Liver (tissue), 9 donors: ENCODE measurements around the gene KATNAL2. TPM values are rescaled to one million over a fixed set of nuclear protein-coding genes. Genes with fewer than 3 reads are reported as not detected.

ENCODE experiments used
- DNase-seq: peaks from one replicate; pipeline ENCODE4 v3.0.0-alpha.2; 2017; ENCODE audit warnings: low spot score
- H3K27ac ChIP-seq, 2 donors: one replicate each; pipeline ENCODE4 v1.7.0; 2013; ENCODE audit warnings: inconsistent platforms in 2 of 2, low read length in 2 of 2, control low read depth in 1 of 2, low read depth in 1 of 2, mild to moderate bottlenecking in 1 of 2
- H3K27me3 ChIP-seq, 4 donors: one replicate each; pipeline versions ENCODE4 v1.6.1 to v1.7.0; 2013; ENCODE audit warnings: low read length in 3 of 4, inconsistent platforms in 1 of 4, mild to moderate bottlenecking in 1 of 4, moderate library complexity in 1 of 4; ENCODE audit not compliant: control insufficient read depth in 4 of 4, insufficient read depth in 4 of 4
- H3K36me3 ChIP-seq, 4 donors: one replicate each; pipeline versions ENCODE4 v1.6.1 to v1.7.0; 2013; ENCODE audit warnings: low read length in 3 of 4, mild to moderate bottlenecking in 3 of 4, low read depth in 1 of 4, moderate library complexity in 1 of 4; ENCODE audit not compliant: control insufficient read depth in 4 of 4, insufficient read depth in 3 of 4
- H3K4me1 ChIP-seq, 4 donors: one replicate each; pipeline versions ENCODE4 v1.6.1 to v1.7.0; 2013; ENCODE audit warnings: low read length in 3 of 4, mild to moderate bottlenecking in 3 of 4, moderate library complexity in 1 of 4; ENCODE audit not compliant: control insufficient read depth in 4 of 4, insufficient read depth in 4 of 4
- H3K4me3 ChIP-seq, 3 donors: one replicate each; pipeline versions ENCODE4 v1.6.1 to v1.7.0; 2013; ENCODE audit warnings: low read length in 3 of 3, control low read depth in 1 of 3, low read depth in 1 of 3, mild to moderate bottlenecking in 1 of 3
- H3K9ac ChIP-seq, 2 donors: one replicate each; pipeline ENCODE4 v1.7.0; 2013; ENCODE audit warnings: low read length in 2 of 2, mild to moderate bottlenecking in 2 of 2, moderate library complexity in 2 of 2, control low read depth in 1 of 2, low read depth in 1 of 2
- H3K9me3 ChIP-seq, 4 donors: one replicate each; pipeline versions ENCODE4 v1.6.1 to v1.7.0; 2013; ENCODE audit warnings: low read length in 3 of 4; ENCODE audit not compliant: control insufficient read depth in 4 of 4
- ATF3 ChIP-seq: IDR thresholded peaks from 2 replicates; pipeline ENCODE4 v1.6.1; 2016; ENCODE audit warnings: antibody characterized with exemption
- CTCF ChIP-seq: fragments of 150-350 bp; IDR thresholded peaks from 2 replicates; pipeline ENCODE4 v1.5.1; 2017; ENCODE audit warnings: improper control_type of control experiment, low read depth, low read length; ENCODE audit not compliant: missing input control
- EGR1 ChIP-seq, 2 donors: IDR thresholded peaks; 2 replicates each; pipeline ENCODE4 v1.6.1; 2016 to 2018; ENCODE audit warnings: antibody characterized with exemption in 2 of 2, low read depth in 2 of 2
- FOXA1 ChIP-seq: IDR thresholded peaks from 2 replicates; pipeline ENCODE4 v1.6.1; 2016; ENCODE audit warnings: antibody characterized with exemption
- FOXA2 ChIP-seq: IDR thresholded peaks from 2 replicates; pipeline ENCODE4 v1.6.1; 2016; ENCODE audit warnings: antibody characterized with exemption
- GABPA ChIP-seq, 2 donors: IDR thresholded peaks in 1 of 2; conservative IDR thresholded peaks in 1 of 2; 2 replicates each; pipeline ENCODE4 v1.6.1; 2016; ENCODE audit warnings: antibody characterized with exemption in 2 of 2, mild to moderate bottlenecking in 1 of 2, moderate library complexity in 1 of 2
- HNF4A ChIP-seq, 2 donors: conservative IDR thresholded peaks; 2 replicates each; pipeline ENCODE4 v1.6.1; 2016; ENCODE audit warnings: antibody characterized with exemption in 2 of 2, mild to moderate bottlenecking in 2 of 2
- HNF4G ChIP-seq: IDR thresholded peaks from 2 replicates; pipeline ENCODE4 v1.6.1; 2016; ENCODE audit warnings: antibody characterized with exemption
- JUND ChIP-seq, 2 donors: IDR thresholded peaks; 2 replicates each; pipeline ENCODE4 v1.6.1; 2016; ENCODE audit warnings: antibody characterized with exemption in 2 of 2
- MAX ChIP-seq: IDR thresholded peaks from 2 replicates; pipeline ENCODE4 v1.6.1; 2016; ENCODE audit warnings: antibody characterized with exemption
- NR2F2 ChIP-seq: IDR thresholded peaks from 2 replicates; pipeline ENCODE4 v1.6.1; 2016; ENCODE audit warnings: antibody characterized with exemption
- RAD21 ChIP-seq, 2 donors: IDR thresholded peaks; 2 replicates each; pipeline ENCODE4 v1.6.1; 2016; ENCODE audit warnings: antibody characterized with exemption in 2 of 2, mild to moderate bottlenecking in 2 of 2
- RXRA ChIP-seq, 2 donors: IDR thresholded peaks; 2 replicates each; pipeline ENCODE4 v1.6.1; 2017 to 2018; ENCODE audit warnings: antibody characterized with exemption in 2 of 2, mild to moderate bottlenecking in 1 of 2
- SP1 ChIP-seq: IDR thresholded peaks from 2 replicates; pipeline ENCODE4 v1.6.1; 2018; ENCODE audit warnings: antibody characterized with exemption, mild to moderate bottlenecking
- TAF1 ChIP-seq: conservative IDR thresholded peaks from 2 replicates; pipeline ENCODE4 v1.6.1; 2016; ENCODE audit warnings: antibody characterized with exemption, mild to moderate bottlenecking
- YY1 ChIP-seq: IDR thresholded peaks from 2 replicates; pipeline ENCODE4 v1.6.1; 2016; ENCODE audit warnings: antibody characterized with exemption, mild to moderate bottlenecking
- WGBS: extraction: QIAGEN DNeasy Blood & Tissue Kit; methylation state at CpG from one replicate; pipeline ENCODE4 v1.1.7; 2013; 5-methylcytosine and 5-hydroxymethylcytosine counted together
- polyA plus RNA-seq, 2 donors: library from polyadenylated mRNA; stranded (reverse) in 1 of 2; unstranded in 1 of 2; fragments of 200-250 nt in 1 of 2; fragments of >200 nt in 1 of 2; fragmentation: Nextera tagmentation in 1 of 2; extraction: Ambion mirVana in 1 of 2; gene quantifications; one replicate each; pipeline versions ENCODE4 v1.2.1 to v1.2.3, GENCODE V29; 2013 to 2015
- total RNA-seq, 2 donors: library from RNA; depleted of rRNA; stranded (reverse); fragments of >200 nt; gene quantifications; one replicate each; pipeline ENCODE4 v1.2.3, GENCODE V29; 2014
- TF ChIP-seq, protein P1 (sequence below): IDR thresholded peaks from 2 replicates; pipeline ENCODE4 v1.6.1; 2016; ENCODE audit warnings: antibody characterized with exemption
- TF ChIP-seq, protein P2 (sequence below): IDR thresholded peaks from 2 replicates; pipeline ENCODE4 v1.6.1; 2016; ENCODE audit warnings: antibody characterized with exemption, mild to moderate bottlenecking
- donor health status: healthy.
- donor health status: healthy.
- donor health status: healthy.
- donor health status: healthy.
- donor health status: healthy.

KATNAL2 gene
- total and polyA plus RNA-seq, 4 donors: 0.42 to 4.8 (median 1.5) TPM

GRCh38 chr18:47120428-47120827, 203.0 kb downstream of the KATNAL2 start:
- no peak overlapping the region for H3K27ac ChIP-seq
- no peak for TF ChIP-seq GABPA (IDR thresholded peaks at IDR 0.05 in 1 of 2, conservative IDR thresholded peaks at IDR 0.05 in 1 of 2)
- TF ChIP-seq TAF1: no peak
- TF ChIP-seq SP1: no peak
- TF ChIP-seq, protein P1, sequence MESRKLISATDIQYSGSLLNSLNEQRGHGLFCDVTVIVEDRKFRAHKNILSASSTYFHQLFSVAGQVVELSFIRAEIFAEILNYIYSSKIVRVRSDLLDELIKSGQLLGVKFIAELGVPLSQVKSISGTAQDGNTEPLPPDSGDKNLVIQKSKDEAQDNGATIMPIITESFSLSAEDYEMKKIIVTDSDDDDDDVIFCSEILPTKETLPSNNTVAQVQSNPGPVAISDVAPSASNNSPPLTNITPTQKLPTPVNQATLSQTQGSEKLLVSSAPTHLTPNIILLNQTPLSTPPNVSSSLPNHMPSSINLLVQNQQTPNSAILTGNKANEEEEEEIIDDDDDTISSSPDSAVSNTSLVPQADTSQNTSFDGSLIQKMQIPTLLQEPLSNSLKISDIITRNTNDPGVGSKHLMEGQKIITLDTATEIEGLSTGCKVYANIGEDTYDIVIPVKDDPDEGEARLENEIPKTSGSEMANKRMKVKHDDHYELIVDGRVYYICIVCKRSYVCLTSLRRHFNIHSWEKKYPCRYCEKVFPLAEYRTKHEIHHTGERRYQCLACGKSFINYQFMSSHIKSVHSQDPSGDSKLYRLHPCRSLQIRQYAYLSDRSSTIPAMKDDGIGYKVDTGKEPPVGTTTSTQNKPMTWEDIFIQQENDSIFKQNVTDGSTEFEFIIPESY: no peak
- TF ChIP-seq RXRA (IDR thresholded peaks at IDR 0.05): no peak
- no peak for TF ChIP-seq FOXA2
- TF ChIP-seq ATF3: no peak
- TF ChIP-seq YY1: no peak
- H3K9ac ChIP-seq: no peak overlapping the region
- H3K36me3 ChIP-seq: peaks cover 0 to 5% (median 2%) of the 10 kb centered on the region in 4 donors
- no peaks in the 10 kb centered on the region for H3K4me1 ChIP-seq
- H3K4me3 ChIP-seq: no peak overlapping the region
- H3K9me3 ChIP-seq: no peaks in the 10 kb centered on the region
- DNase-seq: no peak
- 88% methylated on average over 4 of the region's 4 CpGs for WGBS
- no peaks in the 10 kb centered on the region for H3K27me3 ChIP-seq

GRCh38 chr18:47121146-47121545, 203.7 kb downstream of the KATNAL2 start:
- TF ChIP-seq RXRA (IDR thresholded peaks at IDR 0.05): no peak
- no peak for TF ChIP-seq RAD21 (IDR thresholded peaks at IDR 0.05)
- no peak for TF ChIP-seq HNF4G
- no peak for TF ChIP-seq JUND (IDR thresholded peaks at IDR 0.05)
- no peak for TF ChIP-seq CTCF
- no peak for TF ChIP-seq NR2F2
- TF ChIP-seq FOXA1: no peak
- Histone ChIP-seq H3K27me3 (no peaks in the 10 kb centered on the region), H3K4me3 (no peak overlapping the region), H3K36me3 (peaks cover 0 to 5% (median 2%) of the 10 kb centered on the region in 4 donors), H3K4me1 (no peaks in the 10 kb centered on the region), H3K9ac (no peak overlapping the region), H3K27ac (no peak overlapping the region), H3K9me3 (no peaks in the 10 kb centered on the region)
- 95% methylated on average over 3 of the region's 3 CpGs for WGBS
- no peak for DNase-seq

GRCh38 chr18:47141289-47141688, 223.9 kb downstream of the KATNAL2 start:
- peaks cover 0 to 3% (median 0%) of the 10 kb centered on the region in 4 donors for H3K4me1 ChIP-seq
- H3K9ac ChIP-seq: no peak overlapping the region
- no peak overlapping the region for H3K27ac ChIP-seq
- H3K27me3 ChIP-seq: no peaks in the 10 kb centered on the region
- H3K9me3 ChIP-seq: no peaks in the 10 kb centered on the region
- DNase-seq: no peak
- no peak overlapping the region for H3K4me3 ChIP-seq
- no peaks in the 10 kb centered on the region for H3K36me3 ChIP-seq
- TF ChIP-seq, protein P2, sequence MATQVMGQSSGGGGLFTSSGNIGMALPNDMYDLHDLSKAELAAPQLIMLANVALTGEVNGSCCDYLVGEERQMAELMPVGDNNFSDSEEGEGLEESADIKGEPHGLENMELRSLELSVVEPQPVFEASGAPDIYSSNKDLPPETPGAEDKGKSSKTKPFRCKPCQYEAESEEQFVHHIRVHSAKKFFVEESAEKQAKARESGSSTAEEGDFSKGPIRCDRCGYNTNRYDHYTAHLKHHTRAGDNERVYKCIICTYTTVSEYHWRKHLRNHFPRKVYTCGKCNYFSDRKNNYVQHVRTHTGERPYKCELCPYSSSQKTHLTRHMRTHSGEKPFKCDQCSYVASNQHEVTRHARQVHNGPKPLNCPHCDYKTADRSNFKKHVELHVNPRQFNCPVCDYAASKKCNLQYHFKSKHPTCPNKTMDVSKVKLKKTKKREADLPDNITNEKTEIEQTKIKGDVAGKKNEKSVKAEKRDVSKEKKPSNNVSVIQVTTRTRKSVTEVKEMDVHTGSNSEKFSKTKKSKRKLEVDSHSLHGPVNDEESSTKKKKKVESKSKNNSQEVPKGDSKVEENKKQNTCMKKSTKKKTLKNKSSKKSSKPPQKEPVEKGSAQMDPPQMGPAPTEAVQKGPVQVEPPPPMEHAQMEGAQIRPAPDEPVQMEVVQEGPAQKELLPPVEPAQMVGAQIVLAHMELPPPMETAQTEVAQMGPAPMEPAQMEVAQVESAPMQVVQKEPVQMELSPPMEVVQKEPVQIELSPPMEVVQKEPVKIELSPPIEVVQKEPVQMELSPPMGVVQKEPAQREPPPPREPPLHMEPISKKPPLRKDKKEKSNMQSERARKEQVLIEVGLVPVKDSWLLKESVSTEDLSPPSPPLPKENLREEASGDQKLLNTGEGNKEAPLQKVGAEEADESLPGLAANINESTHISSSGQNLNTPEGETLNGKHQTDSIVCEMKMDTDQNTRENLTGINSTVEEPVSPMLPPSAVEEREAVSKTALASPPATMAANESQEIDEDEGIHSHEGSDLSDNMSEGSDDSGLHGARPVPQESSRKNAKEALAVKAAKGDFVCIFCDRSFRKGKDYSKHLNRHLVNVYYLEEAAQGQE: no peak
- TF ChIP-seq SP1 (no peak), FOXA2 (no peak), EGR1 (IDR thresholded peaks at IDR 0.05; ENCODE audit: low read depth in 2 of 2) (no peak), RAD21 (IDR thresholded peaks at IDR 0.05) (no peak), HNF4A (conservative IDR thresholded peaks at IDR 0.05) (no peak), GABPA (IDR thresholded peaks at IDR 0.05 in 1 of 2, conservative IDR thresholded peaks at IDR 0.05 in 1 of 2) (no peak), RXRA (IDR thresholded peaks at IDR 0.05) (no peak), MAX (no peak), NR2F2 (no peak), CTCF (no peak), TAF1 (no peak), FOXA1 (no peak)
